PC-3 (cell line): ENCODE measurements around the gene SCUBE1.

ENCODE experiments used
- CTCF ChIP-seq: fragments of 300-600 bp; sonication (generic); conservative IDR thresholded peaks from 2 replicates; pipeline ENCODE4 v1.5.1; 2017; ENCODE audit warnings: antibody characterized with exemption, low read depth, mild to moderate bottlenecking, low read length
- EZH2phosphoT487 ChIP-seq: fragments of 300-600 bp; sonication (generic); IDR thresholded peaks from 2 replicates; pipeline ENCODE4 v1.6.1; 2018; ENCODE audit warnings: mild to moderate bottlenecking, antibody characterized with exemption, low read length, borderline replicate concordance

DNA sequence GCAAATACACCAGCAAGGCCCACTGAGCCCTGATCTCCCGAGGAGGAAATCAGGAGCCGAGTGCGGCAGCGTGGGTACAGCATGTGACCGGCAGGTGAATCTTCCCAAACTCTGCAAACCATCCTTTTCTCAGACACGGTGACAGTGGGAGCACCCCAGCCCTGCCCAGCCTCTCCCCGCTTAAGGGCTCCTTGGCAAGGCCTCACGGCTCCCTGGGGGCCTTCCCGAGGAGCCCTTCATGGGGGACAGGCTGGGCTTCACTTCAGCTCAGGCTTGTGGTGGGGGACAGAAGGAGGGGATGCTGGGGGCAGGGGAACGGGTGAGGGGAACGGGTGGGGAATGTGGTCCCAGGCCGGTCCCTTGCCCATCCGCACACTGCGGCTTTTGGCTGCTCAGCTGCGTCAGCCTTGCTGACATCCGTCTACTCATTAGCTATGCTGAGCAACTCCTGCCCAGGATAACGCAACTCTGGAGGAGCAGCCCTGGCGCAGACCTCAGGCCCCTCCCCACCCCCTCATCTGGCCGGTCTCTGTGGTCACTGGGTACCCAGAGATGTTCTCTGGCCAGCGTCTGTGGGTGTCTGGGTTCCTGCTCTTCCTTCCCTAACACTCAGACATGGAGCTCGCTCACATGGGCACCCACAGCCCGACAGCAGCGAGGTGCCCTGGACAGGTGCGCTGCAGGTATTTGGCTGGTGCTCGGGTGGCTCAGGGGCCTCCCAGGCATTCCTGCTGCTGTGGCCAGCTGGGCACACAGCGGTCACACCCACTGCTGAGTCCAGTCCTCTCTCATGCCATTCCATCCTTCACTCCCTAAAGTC, 134.3 kb downstream of the SCUBE1 start:
- TF ChIP-seq CTCF (no peak), EZH2phosphoT487 (no peak)
